HEK293 (cell line): Measurements from ENCODE around the gene PYY.
A peak's percentile ranks its signal among the peaks of the same experiment; 100 is the strongest.
"Not testable (repeated sequence)": the region's sequence is repeated elsewhere in the genome, so short reads cannot be mapped to it uniquely, and the experiment has no call there.

Source experiments
- CTCF ChIA-PET: fragments of 350-600 bp; formaldehyde crosslinking; extraction: SDS; loops from one replicate; lab custom pipeline; 2021; ENCODE audit warnings: antibody characterized with exemption; lab: Yijun Ruan, JAX
- POLR2A ChIA-PET: fragments of 300-600 bp; formaldehyde crosslinking; extraction: SDS; loops from one replicate; lab custom pipeline; 2020; ENCODE audit warnings: antibody characterized with exemption, inconsistent platforms; lab: Yijun Ruan, JAX
- H3K27ac ChIP-seq: fragments of 200-500 bp; sonication (Bioruptor generic); 2 replicates; pipeline ENCODE4 v1.5.1; 2014; ENCODE audit warnings: low read depth, low read length, control low read depth, inconsistent platforms; ENCODE audit errors: extremely low read depth
- H3K36me3 ChIP-seq, 2 experiments: fragments of 200-500 bp in 1 of 2; sonication (Bioruptor generic) in 1 of 2; 1 replicate in 1 of 2; 2 replicates in 1 of 2; pipeline ENCODE4 v1.5.1; 2014 to 2017; ENCODE audit warnings: inconsistent platforms in 2 of 2, low read length in 2 of 2; ENCODE audit not compliant: control insufficient read depth in 2 of 2, insufficient read depth in 1 of 2
- H3K4me1 ChIP-seq: fragments of 200-500 bp; sonication (Bioruptor generic); 2 replicates; pipeline ENCODE4 v1.5.1; 2014; ENCODE audit warnings: mild to moderate bottlenecking, low read length, inconsistent platforms; ENCODE audit not compliant: control insufficient read depth, insufficient read depth
- H3K4me3 ChIP-seq: 2 replicates; pipeline ENCODE4 v1.5.1; 2011; ENCODE audit warnings: low read depth, mild to moderate bottlenecking, control low read depth, low read length, moderate library complexity
- H3K9me3 ChIP-seq: fragments of 200-500 bp; sonication (Bioruptor generic); 2 replicates; pipeline ENCODE4 v1.5.1; 2014; ENCODE audit warnings: low read depth, low read length, inconsistent platforms; ENCODE audit not compliant: control insufficient read depth, insufficient read depth
- BCL6B ChIP-seq: fragments of 450-650 bp; formaldehyde crosslinking; IDR thresholded peaks from 2 replicates; pipeline ENCODE4 v1.5.1; 2017; ENCODE audit warnings: missing biosample characterization, missing genetic modification characterization
- GLIS1 ChIP-seq: fragments of 450-650 bp; formaldehyde crosslinking; IDR thresholded peaks from 2 replicates; pipeline ENCODE4 v1.5.1; 2016; ENCODE audit warnings: missing biosample characterization, missing genetic modification characterization
- MZF1 ChIP-seq: fragments of 450-650 bp; formaldehyde crosslinking; IDR thresholded peaks from 2 replicates; pipeline ENCODE4 v1.5.1; 2017; ENCODE audit warnings: missing biosample characterization, missing genetic modification characterization, borderline replicate concordance
- SCRT2 ChIP-seq: fragments of 450-650 bp; formaldehyde crosslinking; IDR thresholded peaks from 2 replicates; pipeline ENCODE4 v1.5.1; 2016; ENCODE audit warnings: missing biosample characterization, missing genetic modification characterization
- SP7 ChIP-seq: fragments of 450-650 bp; formaldehyde crosslinking; IDR thresholded peaks from 2 replicates; pipeline ENCODE4 v1.5.1; 2016; ENCODE audit warnings: missing biosample characterization, missing genetic modification characterization
- ZBTB49 ChIP-seq: fragments of 450-650 bp; formaldehyde crosslinking; IDR thresholded peaks from 2 replicates; pipeline ENCODE4 v1.5.1; 2016; ENCODE audit warnings: missing biosample characterization, missing genetic modification characterization, low read depth
- ZNF121 ChIP-seq: fragments of 450-650 bp; formaldehyde crosslinking; IDR thresholded peaks from 2 replicates; pipeline ENCODE4 v1.5.1; 2016; ENCODE audit warnings: missing biosample characterization, missing genetic modification characterization
- ZNF157 ChIP-seq: fragments of 450-650 bp; formaldehyde crosslinking; IDR thresholded peaks from 2 replicates; pipeline ENCODE4 v1.5.1; 2016; ENCODE audit warnings: missing biosample characterization, missing genetic modification characterization
- ZNF2 ChIP-seq: fragments of 450-650 bp; formaldehyde crosslinking; IDR thresholded peaks from 2 replicates; pipeline ENCODE4 v1.5.1; 2016; ENCODE audit warnings: missing biosample characterization, missing genetic modification characterization
- ZNF335 ChIP-seq: fragments of 450-650 bp; formaldehyde crosslinking; conservative IDR thresholded peaks from 2 replicates; pipeline ENCODE4 v1.5.1; 2016; ENCODE audit warnings: missing biosample characterization, missing genetic modification characterization
- ZNF513 ChIP-seq: fragments of 450-650 bp; IDR thresholded peaks from 2 replicates; pipeline ENCODE4 v1.5.1; 2018; ENCODE audit warnings: missing biosample characterization, missing genetic modification characterization
- ZNF639 ChIP-seq: fragments of 450-650 bp; formaldehyde crosslinking; IDR thresholded peaks from 2 replicates; pipeline ENCODE4 v1.5.1; 2016; ENCODE audit warnings: missing biosample characterization, missing genetic modification characterization
- ZNF660 ChIP-seq: fragments of 450-650 bp; IDR thresholded peaks from 2 replicates; pipeline ENCODE4 v1.5.1; 2018; ENCODE audit warnings: missing biosample characterization, mild to moderate bottlenecking, missing genetic modification characterization

PYY gene

GRCh38 chr17:43998552-43998951 lies 44.8 kb upstream of the PYY start:
- POLR2A ChIA-PET = interaction anchor here (0.9 kb wide), 1 partner anchor 60 kb away, joined by 3 read pairs; no protein-coding TSS in a partner anchor
- H3K27ac ChIP-seq = no peak overlapping the region

GRCh38 chr17:43997180-43997579 lies 43.4 kb upstream of the PYY start:
- not testable (repeated sequence) for H3K9me3 ChIP-seq, H3K36me3 ChIP-seq, H3K4me1 ChIP-seq, H3K27ac ChIP-seq, H3K4me3 ChIP-seq
- POLR2A ChIA-PET = interaction anchor here (1.3 kb wide), 1 partner anchor 10 kb away, joined by 4 read pairs; no protein-coding TSS in a partner anchor
- CTCF ChIA-PET = interaction anchor here (0.7 to 9.9 kb wide), 13 partner anchors 10 to 731 kb away, joined by 3 to 267 read pairs (median 4); partner anchors contain the start of gene PPY

More at GRCh38 chr17:43998552-43998951, 44.8 kb upstream of the PYY start:
- no peak for TF ChIP-seq SCRT2 (tag by site-specific recombination)
- peak; percentile 51; the same call in 1 of the 2 replicates for TF ChIP-seq GLIS1 (tag by site-specific recombination)
- 0 out of 2 replicates have a peak, but pooled peaks have one; percentile 13 for TF ChIP-seq ZNF121 (tag by site-specific recombination)
- TF ChIP-seq ZNF660 (tag by site-specific recombination) = no peak
- TF ChIP-seq BCL6B (tag by site-specific recombination) = no peak
- TF ChIP-seq ZNF639 (tag by site-specific recombination) = no peak
- no peak for TF ChIP-seq ZNF157 (tag by site-specific recombination)
- no peak for TF ChIP-seq ZNF513 (tag by site-specific recombination)
- Histone ChIP-seq H3K36me3 (no peaks in the 10 kb centered on the region), H3K4me1 (no peaks in the 10 kb centered on the region), H3K9me3 (no peaks in the 10 kb centered on the region), H3K4me3 (no peak overlapping the region)
- CTCF ChIA-PET = interaction anchor here (0.5 to 9.9 kb wide), 7 partner anchors 43 to 153 kb away, joined by 3 to 267 read pairs (median 4); partner anchors contain the start of gene PPY

GRCh38 chr17:43995150-43995471 lies 41.4 kb upstream of the PYY start:
- POLR2A ChIA-PET = interaction anchor here (0.7 to 1.1 kb wide), 2 partner anchors 13 to 85 kb away, joined by 3 read pairs; no protein-coding TSS in a partner anchor
- H3K27ac ChIP-seq = no peak overlapping the region
- no peak overlapping the region for H3K4me3 ChIP-seq
- no peaks in the 10 kb centered on the region for H3K9me3 ChIP-seq
- 0 out of 2 replicates have a peak, but pooled peaks have one; percentile 9 for TF ChIP-seq ZNF2 (tag by site-specific recombination)
- peak; percentile 79 for TF ChIP-seq ZNF335 (tag by site-specific recombination)
- TF ChIP-seq ZBTB49 = no peak
- 0 out of 2 replicates have a peak, but pooled peaks have one; percentile 3 for TF ChIP-seq SP7 (tag by site-specific recombination)
- no peak for TF ChIP-seq MZF1
- CTCF ChIA-PET = interaction anchor here (0.6 to 9.9 kb wide), 16 partner anchors 8 to 528 kb away, joined by 3 to 267 read pairs (median 4); partner anchors contain the start of genes MPP2 and PPY
- H3K36me3 ChIP-seq = no peaks in the 10 kb centered on the region
- H3K4me1 ChIP-seq = no peaks in the 10 kb centered on the region
